C4-2B (cell line): ENCODE measurements around the gene NTNG1.
A peak's percentile ranks its signal among the peaks of the same experiment; 100 is the strongest.

Source experiments
- H3K27ac ChIP-seq: fragments of 450-650 bp; 2 replicates; pipeline ENCODE4 v1.5.1; 2017
- ZFX ChIP-seq: fragments of 450-650 bp; IDR thresholded peaks from 2 replicates; pipeline ENCODE4 v1.6.1; 2017
- TF ChIP-seq, protein P1 (sequence below): fragments of 450-650 bp; conservative IDR thresholded peaks from 2 replicates; pipeline ENCODE4 v1.5.1; 2017; ENCODE audit warnings: mild to moderate bottlenecking

NTNG1 gene

DNA sequence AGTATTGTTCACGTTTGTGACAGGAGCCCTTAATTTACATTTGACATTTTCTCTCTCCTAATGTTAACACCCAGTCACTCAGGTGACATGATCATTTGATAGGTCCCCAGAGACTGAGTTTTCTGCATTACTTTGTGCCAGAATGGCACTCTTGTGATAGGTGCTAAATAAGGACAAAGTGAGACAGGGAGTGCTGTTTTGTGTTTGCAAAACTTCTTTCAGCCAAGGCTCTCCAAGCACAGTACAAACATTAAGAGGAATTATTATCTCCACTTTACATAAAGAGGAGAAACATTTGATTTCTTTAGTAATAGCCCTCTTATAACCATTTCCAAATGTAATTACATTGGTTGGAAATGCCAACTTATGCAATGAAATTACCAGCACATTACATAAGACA is 355.2 kb downstream of the NTNG1 start:
- H3K27ac ChIP-seq, result no peak overlapping the region
- TF ChIP-seq ZFX, result no peak
- TF ChIP-seq, protein P1, sequence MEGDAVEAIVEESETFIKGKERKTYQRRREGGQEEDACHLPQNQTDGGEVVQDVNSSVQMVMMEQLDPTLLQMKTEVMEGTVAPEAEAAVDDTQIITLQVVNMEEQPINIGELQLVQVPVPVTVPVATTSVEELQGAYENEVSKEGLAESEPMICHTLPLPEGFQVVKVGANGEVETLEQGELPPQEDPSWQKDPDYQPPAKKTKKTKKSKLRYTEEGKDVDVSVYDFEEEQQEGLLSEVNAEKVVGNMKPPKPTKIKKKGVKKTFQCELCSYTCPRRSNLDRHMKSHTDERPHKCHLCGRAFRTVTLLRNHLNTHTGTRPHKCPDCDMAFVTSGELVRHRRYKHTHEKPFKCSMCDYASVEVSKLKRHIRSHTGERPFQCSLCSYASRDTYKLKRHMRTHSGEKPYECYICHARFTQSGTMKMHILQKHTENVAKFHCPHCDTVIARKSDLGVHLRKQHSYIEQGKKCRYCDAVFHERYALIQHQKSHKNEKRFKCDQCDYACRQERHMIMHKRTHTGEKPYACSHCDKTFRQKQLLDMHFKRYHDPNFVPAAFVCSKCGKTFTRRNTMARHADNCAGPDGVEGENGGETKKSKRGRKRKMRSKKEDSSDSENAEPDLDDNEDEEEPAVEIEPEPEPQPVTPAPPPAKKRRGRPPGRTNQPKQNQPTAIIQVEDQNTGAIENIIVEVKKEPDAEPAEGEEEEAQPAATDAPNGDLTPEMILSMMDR, result no peak

- H3K27ac ChIP-seq, result no peak overlapping the region
- no peak for TF ChIP-seq ZFX
- TF ChIP-seq, protein P1, result no peak
Observed at GRCh38 chr1:107499139-107499744, 358.4 kb downstream of the NTNG1 start.

GRCh38 chr1:107501081-107501605 is 360.3 kb downstream of the NTNG1 start:
- H3K27ac ChIP-seq, result peak overlapping the region; percentile 16; the same call in 1 of the 2 replicates
- TF ChIP-seq ZFX, result no peak
- TF ChIP-seq, protein P1, result peak; percentile 46

- no peak overlapping the region for H3K27ac ChIP-seq
- TF ChIP-seq ZFX, result no peak
- TF ChIP-seq, protein P1, result no peak
Observed at GRCh38 chr1:107510347-107510746, 369.5 kb downstream of the NTNG1 start.

GRCh38 chr1:107512836-107513235 is 372.0 kb downstream of the NTNG1 start:
- TF ChIP-seq, protein P1, result no peak
- no peak for TF ChIP-seq ZFX
- H3K27ac ChIP-seq, result no peak overlapping the region

GRCh38 chr1:107514841-107515240 is 374.0 kb downstream of the NTNG1 start:
- TF ChIP-seq, protein P1, result no peak
- TF ChIP-seq ZFX, result no peak
- no peak overlapping the region for H3K27ac ChIP-seq

GRCh38 chr1:107515702-107516101 is 374.9 kb downstream of the NTNG1 start:
- no peak for TF ChIP-seq ZFX
- TF ChIP-seq, protein P1, result no peak
- H3K27ac ChIP-seq, result no peak overlapping the region
